HCT116 (cell line): ENCODE results near the gene TPX2.

Source experiments
- CEBPB ChIP-seq: IDR thresholded peaks from 2 replicates; pipeline ENCODE4 v1.6.1; 2012; ENCODE audit warnings: low read depth
- CTCF ChIP-seq, 3 experiments: fragments of 200-600 bp in 1 of 3; sonication (generic) in 1 of 3; IDR thresholded peaks in 2 of 3; conservative IDR thresholded peaks in 1 of 3; 2 replicates each; pipeline ENCODE4 v1.5.1; 2012 to 2017; ENCODE audit warnings: low read depth in 2 of 3, low read length in 2 of 3, antibody characterized with exemption in 1 of 3, borderline replicate concordance in 1 of 3, control low read depth in 1 of 3, mild to moderate bottlenecking in 1 of 3, mixed read lengths in 1 of 3, mixed run types in 1 of 3, moderate library complexity in 1 of 3; ENCODE audit not compliant: insufficient read depth in 1 of 3
- EGR1 ChIP-seq: IDR thresholded peaks from 2 replicates; pipeline ENCODE4 v1.6.1; 2012; ENCODE audit warnings: low read depth
- ELF1 ChIP-seq: IDR thresholded peaks from 2 replicates; pipeline ENCODE4 v1.6.1; 2012; ENCODE audit warnings: low read depth, borderline replicate concordance
- EZH2phosphoT487 ChIP-seq: fragments of 200-600 bp; IDR thresholded peaks from 2 replicates; pipeline ENCODE4 v1.6.1; 2018; ENCODE audit warnings: antibody characterized with exemption, borderline replicate concordance
- POLR2A ChIP-seq: IDR thresholded peaks from 2 replicates; pipeline ENCODE4 v1.7.0; 2011; ENCODE audit warnings: borderline replicate concordance; ENCODE audit not compliant: insufficient read depth, insufficient read length; ENCODE audit errors: extremely low read depth
- POLR2AphosphoS5 ChIP-seq: IDR thresholded peaks from 2 replicates; pipeline ENCODE4 v1.6.1; 2011; ENCODE audit warnings: mild to moderate bottlenecking, low read depth, low read length, moderate library complexity

GRCh38 chr20:31723319-31724078, 15.6 kb upstream of the TPX2 start:
- TF ChIP-seq EZH2phosphoT487 (no peak), CTCF (IDR thresholded peaks at IDR 0.05 in 2 of 3, conservative IDR thresholded peaks at IDR 0.05 in 1 of 3; ENCODE audit: borderline replicate concordance in 1 of 3, insufficient read depth in 1 of 3, low read depth in 2 of 3, low read length in 2 of 3) (peak in 2 of 3 experiments; percentile 89 to 91; a peak in 4 of 6 replicates), POLR2AphosphoS5 (peak; percentile 79), POLR2A (peak; percentile 67), CEBPB (no peak), EGR1 (no peak), ELF1 (no peak)
